SKM-1 (cell line): ENCODE data around the gene IGF2BP2.
A peak's percentile ranks its signal among the peaks of the same experiment; 100 is the strongest.
"Not testable (repeated sequence)": the region's sequence is repeated elsewhere in the genome, so short reads cannot be mapped to it uniquely, and the experiment has no call there.

Experiments used
- DNase-seq: peaks from one replicate; lab custom pipeline; 2025; ENCODE audit not compliant: unreplicated experiment; lab: John Stamatoyannopoulos, UW

Gene IGF2BP2

GRCh38 chr3:185678027-185678426, 146.8 kb downstream of the IGF2BP2 start:
- DNase-seq = no peak

- DNase-seq = peak; percentile 20
Measured at GRCh38 chr3:185677146-185677829, 147.6 kb downstream of the IGF2BP2 start.

- no peak for DNase-seq
Measured at GRCh38 chr3:185667574-185667973, 157.3 kb downstream of the IGF2BP2 start.

- no peak for DNase-seq
Measured at GRCh38 chr3:185663929-185664328, 160.9 kb downstream of the IGF2BP2 start.

GRCh38 chr3:185661772-185662171, 163.1 kb downstream of the IGF2BP2 start:
- DNase-seq = no peak

- not testable (repeated sequence) for DNase-seq
Measured at GRCh38 chr3:185661296-185661695, 163.5 kb downstream of the IGF2BP2 start.

- DNase-seq = peak; percentile 28
Measured at GRCh38 chr3:185659942-185660921, 164.6 kb downstream of the IGF2BP2 start.

GRCh38 chr3:185658943-185659342, 165.9 kb downstream of the IGF2BP2 start:
- no peak for DNase-seq

GRCh38 chr3:185658504-185658912, 166.3 kb downstream of the IGF2BP2 start:
- DNase-seq = no peak

GRCh38 chr3:185657691-185658503, 166.9 kb downstream of the IGF2BP2 start:
- no peak for DNase-seq

GRCh38 chr3:185657211-185657610, 167.6 kb downstream of the IGF2BP2 start:
- DNase-seq = no peak

GRCh38 chr3:185656321-185656840, 168.5 kb downstream of the IGF2BP2 start:
- no peak for DNase-seq

- DNase-seq = no peak
Measured at GRCh38 chr3:185655426-185656320, 169.2 kb downstream of the IGF2BP2 start.

GRCh38 chr3:185654758-185655145, 170.1 kb downstream of the IGF2BP2 start:
- no peak for DNase-seq

GRCh38 chr3:185653949-185654757, 170.7 kb downstream of the IGF2BP2 start:
- no peak for DNase-seq

GRCh38 chr3:185651971-185652370, 172.9 kb downstream of the IGF2BP2 start:
- DNase-seq = no peak

GRCh38 chr3:185649414-185649813, 175.4 kb downstream of the IGF2BP2 start:
- no peak for DNase-seq

GRCh38 chr3:185648396-185648795, 176.4 kb downstream of the IGF2BP2 start:
- DNase-seq = no peak

- DNase-seq = no peak
Measured at GRCh38 chr3:185647880-185648210, 177.0 kb downstream of the IGF2BP2 start.
